HG03175 (cell line): ENCODE measurements around the gene INPP4B.

Source experiments
- ATAC-seq: cut with Tn5 transposase; IDR thresholded peaks from one replicate; pipeline ENCODE4 v1.9.1; 2021; ENCODE audit warnings: mild to moderate bottlenecking, moderate library complexity; ENCODE audit not compliant: unreplicated experiment

INPP4B gene

DNA sequence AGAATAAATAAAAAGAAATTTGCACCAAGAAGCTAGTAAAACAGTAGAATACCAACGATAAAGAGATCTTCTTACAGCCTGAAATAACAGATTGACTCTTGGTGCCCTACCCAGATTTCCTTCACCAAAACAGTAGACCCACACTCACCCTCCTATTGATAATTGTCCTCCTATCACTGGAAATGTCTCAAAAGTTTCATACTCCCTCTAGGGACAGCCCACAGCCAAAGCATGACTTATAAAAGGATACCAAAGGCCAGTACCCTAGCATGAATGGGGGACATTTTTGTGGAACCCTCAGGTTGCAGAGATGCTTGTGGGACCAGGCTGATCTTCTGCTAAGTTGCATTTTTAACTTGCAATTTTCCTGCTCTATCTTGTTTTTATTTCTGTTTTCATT is 104.1 kb downstream of the INPP4B start:
- no peak for ATAC-seq

DNA sequence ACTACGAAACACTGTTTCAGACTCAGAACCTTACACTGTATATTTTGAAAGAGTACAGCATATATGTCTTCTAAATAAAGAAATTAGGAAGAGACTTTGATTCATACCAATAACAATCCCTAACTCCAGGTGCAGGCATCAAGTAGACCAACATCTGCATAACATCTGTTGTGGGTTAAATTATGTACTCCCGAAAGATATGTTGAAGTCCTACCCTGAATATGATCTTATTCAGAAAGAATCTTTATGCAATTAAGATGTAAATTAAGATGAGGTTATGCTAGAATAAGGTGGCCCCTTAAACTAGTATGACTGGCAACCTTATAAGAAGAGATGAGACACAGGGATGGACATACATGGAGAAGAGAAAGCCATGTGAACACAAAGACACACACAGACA is 117.9 kb downstream of the INPP4B start:
- ATAC-seq = no peak

DNA sequence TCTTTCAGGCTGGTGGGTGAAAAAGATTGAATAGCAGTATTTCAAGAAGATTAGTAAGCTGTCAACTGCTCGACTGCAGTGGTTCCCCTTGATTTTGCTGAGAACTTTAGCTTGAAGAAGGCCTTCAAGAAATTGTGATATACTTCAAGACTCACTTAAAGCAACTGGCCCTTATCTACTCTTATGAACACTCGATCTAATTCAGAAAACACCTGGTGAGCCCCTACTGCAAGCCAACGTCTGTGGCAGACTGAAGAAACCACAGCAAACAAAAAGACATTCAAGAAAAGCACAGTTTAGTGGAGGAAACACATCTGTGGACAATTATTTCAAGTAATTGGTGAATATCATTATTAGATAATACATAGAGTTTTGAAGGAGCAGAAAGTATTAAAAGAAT is 119.0 kb downstream of the INPP4B start:
- no peak for ATAC-seq

DNA sequence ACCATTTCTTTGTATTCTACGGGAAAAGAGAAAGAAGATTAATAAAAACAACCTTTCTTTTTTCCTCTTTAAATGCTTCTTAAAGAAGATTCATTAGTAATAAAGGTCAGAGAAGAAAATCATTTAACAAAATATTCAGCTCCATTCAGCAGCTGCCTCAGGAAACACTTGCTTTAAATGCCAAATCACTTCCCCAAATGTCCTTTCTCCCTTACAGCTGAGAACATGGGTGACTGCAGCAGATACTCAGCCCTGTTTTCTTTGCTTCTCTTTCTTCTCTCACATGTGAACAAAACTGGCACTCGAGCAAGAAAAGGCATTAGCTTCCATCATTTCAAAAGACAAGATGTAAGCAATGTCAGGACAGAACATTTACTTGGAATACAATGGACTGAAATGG is 120.2 kb downstream of the INPP4B start:
- ATAC-seq = no peak

DNA sequence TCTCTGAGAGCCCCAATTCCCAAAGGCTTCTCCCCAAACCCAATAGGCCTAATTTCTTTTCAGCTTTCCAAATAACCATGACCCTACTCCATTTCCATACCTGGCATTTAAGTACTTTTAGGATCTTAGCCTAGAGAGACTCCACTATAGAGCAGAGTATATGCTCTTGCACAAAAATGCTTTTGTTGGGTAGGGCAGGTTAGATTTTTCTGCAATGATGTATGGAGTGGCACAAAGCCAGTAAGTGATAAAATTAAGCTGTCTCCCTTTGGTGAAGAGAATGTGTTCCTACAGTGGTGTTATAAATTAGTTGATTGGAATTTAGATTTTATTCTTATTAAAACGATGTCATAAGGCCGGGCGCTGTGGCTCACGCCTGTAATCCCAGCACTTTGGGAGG is 124.9 kb downstream of the INPP4B start:
- no peak for ATAC-seq

DNA sequence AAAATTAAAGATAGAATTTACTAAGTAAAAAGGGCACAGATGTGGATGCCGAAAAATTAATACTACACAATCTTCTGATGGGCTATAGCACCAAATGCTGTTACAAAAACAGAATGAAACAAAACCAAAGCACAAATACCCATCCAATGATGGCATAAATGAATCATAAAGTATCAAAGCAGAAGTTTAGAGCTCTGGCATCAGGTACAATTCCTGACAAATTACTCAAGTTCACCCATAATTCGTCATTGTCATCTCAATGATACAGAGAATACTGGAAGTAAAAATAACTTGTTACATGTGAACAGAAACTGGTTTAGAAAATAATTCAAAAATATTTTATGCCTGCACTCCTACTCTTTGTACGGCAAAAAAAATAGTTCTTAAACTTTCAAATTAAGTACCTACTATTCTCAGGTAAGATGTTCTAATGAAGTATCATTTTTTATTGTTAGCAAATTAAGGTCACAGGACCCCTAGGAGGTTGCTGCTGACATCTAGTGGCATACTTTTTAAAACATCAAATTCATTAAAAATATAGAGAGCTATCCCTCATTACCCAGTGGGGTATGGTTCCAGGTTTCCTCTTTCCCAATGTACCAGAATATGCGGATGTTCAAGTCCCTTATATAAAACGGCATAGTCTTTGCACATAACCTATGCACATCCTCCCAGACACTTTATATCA is 126.1 kb downstream of the INPP4B start:
- no peak for ATAC-seq

DNA sequence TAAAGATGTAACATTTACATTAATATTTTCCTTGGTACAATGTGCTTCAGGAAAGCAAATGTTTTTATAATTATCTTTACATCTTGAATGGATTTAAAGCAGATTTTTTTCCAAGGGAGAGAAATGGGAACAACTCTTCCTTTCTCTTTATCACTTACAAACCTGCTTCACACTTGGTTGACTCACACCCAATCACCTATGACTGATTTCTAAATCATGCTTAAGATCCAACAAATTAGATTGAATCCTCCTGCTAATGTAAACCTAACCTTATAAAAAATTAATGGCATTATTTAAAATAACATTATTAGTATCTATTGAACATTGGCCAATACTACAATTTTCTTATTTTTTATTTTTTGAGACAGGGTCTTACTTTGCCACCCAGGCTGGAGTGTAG is 127.1 kb downstream of the INPP4B start:
- ATAC-seq = no peak

DNA sequence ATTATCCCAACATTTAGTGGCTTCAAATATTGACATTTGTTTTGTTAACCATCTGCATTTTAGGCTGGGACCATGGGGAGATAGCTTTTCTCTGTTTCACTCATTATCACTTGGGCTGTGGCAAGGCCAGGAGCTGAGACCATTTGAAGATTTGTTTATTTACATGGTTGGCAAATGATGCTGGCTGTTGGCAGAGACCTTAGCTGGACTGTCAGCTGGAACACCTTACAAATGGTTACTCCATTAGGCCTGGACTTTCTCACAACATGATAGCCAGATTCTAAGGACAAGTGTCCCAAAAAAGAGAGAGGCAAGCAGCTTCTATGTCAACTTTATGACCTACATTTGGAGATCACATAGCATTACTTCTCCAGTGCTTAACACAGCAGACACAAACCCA is 130.4 kb downstream of the INPP4B start:
- ATAC-seq = no peak

DNA sequence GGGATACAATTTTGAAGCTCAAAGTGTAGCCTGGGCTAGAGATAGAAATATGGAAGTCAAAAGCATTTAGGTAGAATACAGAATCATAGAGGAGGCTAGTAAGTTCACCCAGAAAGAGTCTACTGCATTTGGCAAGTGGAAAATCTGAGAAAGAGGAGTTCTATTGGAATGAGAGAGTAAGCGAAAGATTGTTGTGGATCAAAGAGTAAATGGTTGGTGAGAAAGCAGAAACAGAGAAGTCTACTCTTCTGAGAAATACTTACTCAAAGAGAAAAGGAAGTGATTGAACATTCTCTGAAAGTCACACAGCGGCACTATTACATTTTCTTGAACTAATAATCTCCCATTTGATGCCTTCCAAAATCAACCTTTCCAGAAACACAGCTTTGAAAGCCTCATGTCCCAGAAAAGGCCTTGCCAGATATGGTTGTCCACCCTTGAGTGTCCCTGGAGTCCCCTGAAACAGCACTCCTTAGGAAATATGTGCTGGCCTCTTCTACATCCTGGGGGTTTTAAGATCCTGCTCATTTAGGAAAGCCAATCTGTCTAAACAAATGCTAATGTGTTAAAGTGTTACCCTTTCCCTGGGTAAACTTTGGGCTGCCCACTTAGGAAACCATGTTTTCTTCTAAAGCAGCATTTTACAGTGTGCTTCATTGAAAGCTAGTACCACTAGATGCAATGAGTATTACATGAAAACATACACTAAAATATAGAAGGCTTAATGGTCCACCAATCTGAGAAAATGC is 132.6 kb downstream of the INPP4B start:
- no peak for ATAC-seq

DNA sequence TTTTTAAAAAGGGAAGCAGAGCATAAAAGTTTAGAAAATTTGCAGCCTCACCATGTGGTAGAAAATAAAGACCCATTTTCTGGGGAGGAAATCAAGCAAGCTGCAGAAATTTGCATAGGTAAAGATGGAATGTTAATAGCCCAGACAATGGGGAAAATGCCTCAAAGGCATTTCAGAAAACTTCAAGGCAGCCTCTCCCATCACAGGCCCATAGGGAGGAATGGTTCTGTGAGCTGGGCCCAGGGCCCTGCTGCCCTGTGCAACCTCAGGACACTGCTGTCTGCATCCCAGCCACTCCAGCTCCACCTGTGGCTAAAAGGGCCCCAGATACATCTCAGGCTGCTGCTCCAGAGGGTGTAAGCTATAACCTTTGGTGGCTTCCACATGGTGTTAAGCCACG is 137.9 kb downstream of the INPP4B start:
- no peak for ATAC-seq

DNA sequence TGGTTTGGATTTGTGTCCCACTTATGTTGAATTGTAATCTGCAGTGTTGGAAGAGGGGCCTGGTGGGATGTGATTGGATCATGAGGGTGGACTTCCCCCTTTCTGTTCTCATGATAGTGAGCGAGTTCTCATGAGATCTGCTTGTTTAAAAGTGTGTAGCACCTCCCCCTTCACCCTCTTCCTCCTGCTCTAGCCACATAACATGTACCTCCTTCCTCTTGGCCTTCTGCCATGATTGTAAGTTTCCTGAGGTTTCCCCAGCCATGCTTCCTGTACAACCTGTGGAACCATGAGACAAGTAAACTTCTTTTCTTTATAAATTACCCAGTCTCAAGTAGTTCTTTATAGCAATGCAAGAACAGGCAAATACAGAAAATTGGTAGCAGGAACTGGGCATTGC is 138.7 kb downstream of the INPP4B start:
- no peak for ATAC-seq

DNA sequence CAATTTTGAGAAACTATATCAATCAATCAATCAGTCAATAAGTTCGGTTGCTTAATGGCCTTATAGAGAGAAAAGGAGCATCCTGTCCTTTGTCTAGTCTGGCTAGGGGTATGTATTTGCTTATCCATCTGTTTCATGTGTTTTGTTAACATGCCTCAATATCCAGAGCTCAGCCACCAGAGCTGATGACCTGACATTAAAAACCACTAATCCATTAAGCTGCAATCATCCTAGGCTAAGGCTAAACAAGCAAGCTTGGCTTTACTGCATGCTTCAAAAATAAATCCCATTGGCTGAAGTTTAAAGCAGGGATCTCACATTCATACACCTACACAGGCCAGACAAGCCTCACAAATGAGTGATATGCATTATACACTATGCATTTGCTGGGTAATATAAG is 139.7 kb downstream of the INPP4B start:
- ATAC-seq = no peak

DNA sequence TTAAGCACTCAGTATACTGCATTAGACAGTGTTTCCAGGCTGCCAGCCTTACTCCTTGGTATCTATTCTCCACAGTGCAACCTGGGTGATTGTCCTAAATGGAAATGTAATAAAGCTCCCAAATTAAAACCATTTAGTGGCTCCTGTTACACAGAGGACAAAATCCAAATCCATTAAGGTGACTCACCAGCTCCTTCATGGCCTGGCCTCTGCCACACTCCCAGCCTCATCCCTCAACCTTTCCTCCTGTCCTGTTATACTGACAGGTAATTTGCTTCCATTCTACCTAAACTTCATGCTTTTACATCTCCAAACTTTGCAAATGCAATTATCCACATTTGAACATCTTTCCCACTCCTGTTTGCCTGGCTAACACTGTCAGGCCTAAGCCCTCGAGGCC is 140.3 kb downstream of the INPP4B start:
- ATAC-seq = no peak

DNA sequence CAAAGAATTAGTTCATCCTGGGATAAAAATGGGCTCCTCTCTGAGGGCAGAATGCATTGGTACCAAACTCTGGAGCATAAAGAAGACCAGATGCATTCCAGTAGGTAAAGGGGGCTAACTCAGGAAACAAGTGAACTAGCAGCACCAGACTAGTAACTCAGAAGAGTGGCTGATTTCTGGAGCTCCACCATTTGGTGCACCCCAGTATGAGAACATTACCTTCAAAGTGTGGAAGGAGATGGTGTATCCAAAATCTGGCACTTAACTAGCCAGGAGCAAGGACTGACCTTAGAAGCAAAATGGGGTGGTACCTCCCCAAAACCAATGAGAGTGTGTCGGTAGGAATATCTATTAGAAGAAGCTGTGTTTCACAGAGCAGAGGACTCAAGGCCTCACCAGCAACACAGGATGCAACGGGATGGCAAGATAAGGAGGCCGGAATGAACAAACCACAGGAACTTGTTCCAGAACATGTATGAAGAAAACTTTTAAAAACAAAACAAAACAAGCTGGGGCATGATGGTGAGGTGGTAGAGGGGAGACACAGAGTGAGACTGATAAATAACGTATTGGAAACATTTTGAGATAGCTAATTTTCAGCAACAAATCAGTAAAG is 142.3 kb downstream of the INPP4B start:
- no peak for ATAC-seq

DNA sequence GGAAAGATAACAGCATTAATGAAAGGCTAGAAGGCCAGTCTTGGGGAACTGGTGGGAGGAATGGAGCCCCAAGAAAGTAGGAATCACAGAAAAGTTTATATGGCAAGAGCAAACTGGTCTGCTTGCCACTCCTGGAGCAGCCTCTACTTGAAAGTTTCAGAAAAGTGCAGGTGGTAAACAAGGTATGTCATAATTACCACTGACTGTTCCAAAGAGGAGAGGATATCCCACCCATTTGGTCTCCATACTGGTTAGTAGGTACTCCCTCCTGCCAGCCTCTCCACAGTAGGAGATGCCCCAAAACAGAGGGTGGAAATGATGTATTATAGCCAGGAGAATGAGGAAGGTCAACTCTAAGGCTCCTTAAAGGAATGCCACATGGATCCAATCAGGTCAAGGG is 145.1 kb downstream of the INPP4B start:
- ATAC-seq = no peak

DNA sequence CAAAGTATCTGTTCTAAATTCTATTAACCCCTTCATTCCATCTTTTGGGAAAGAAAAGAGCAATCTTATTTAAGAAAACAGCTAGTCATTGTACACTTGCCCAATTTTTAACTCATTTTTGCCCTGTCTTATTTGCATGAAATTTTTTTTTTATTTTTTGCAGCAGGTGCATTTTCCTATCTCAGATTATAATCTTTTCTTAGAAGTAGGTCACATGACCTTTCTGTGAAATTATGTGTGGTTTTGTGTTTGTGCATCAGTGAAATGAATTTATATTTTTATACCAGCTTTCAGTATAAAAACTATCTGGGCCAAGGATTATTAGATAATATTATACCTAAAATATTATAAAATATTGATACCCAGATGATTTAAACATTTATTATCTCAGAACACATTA is 145.6 kb downstream of the INPP4B start:
- no peak for ATAC-seq

DNA sequence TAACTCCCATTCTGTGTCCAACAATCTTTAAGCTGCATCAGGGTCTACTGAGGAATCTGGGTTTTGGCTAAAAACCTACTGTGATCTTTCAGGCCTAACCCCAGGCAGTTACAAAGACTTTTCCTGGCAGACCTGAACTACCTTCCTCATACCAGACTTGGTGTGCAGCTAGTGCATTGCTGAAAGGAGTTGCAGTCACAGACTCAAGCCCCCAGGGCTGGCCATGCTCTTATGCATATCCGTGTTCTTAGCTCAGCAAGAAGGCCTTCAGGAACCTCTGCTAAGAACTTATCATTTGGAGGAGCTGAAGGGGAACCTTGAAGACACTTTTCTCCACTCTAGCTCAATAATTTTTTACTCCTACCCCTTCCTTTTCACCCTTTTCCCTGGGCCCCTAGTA is 147.5 kb downstream of the INPP4B start:
- no peak for ATAC-seq

DNA sequence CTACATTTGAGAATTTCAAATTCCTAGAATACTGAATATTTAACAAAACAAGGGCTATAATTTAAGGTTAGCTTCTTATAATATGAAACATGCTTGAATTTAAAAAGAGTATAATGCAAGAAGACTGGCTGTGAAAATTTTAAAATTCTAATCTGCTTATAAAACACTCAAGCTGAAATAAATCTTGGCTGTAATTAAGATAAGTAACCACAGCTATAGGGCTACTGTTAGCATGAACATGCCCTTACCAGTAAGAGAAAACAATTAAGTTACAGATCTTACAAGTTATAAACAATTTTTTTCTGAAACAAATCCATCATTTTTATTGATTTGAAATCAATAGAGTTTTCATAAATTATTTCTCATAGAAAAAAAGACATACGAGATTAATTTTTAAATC is 148.2 kb downstream of the INPP4B start:
- ATAC-seq = no peak

DNA sequence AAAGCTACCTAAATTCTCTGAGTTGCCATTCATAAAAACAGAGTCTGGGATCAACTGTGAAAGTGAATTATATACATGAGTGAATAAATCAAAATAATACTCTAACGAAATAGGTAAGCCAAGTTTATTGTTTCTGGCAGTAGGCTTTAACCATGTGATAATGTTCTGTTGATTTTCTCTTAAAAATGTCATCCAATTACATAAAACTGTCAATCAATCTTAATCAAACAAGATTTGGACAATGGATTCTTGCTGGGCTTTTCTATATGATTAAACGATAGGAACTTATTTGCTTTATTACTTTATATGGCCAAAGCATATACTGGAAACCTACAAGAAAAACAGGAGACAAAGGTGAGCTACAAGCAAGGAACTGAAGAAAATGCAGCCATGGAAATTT is 148.8 kb downstream of the INPP4B start:
- no peak for ATAC-seq

DNA sequence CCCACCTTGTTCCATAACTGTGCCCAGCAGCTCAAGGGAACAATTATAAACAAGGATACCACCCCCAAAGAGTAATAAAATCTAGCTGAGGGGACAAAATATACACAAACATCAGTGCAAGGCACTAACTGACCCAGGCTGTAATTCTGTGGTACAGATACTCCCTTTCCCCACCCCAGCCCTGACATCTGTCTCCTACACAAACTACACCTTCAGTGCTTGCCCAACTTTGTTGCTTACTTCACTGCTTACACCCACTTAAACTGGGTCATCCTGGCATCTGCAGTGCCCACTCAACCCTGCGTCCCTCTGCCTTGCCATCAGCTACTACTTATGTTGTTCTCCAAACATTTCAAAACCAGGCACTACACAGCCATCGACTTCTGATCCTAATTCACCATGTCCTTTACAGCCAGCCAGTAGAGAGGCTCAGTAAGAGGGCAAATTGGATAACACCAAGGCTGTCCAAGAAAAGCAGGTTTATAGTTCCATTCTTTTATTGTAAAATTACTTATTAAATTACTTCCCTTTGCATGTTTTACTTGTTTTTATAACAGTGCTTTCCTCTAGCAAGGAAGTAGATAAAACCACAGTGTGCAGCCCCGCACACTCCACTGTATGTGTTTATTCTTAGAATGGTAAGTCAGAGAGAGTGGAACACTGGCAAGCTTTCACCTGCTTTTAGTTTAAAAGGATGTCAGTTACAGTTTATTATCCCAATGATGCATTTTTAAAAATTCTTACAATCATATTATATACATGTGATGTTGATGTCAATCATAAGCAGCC is 149.6 kb downstream of the INPP4B start:
- no peak for ATAC-seq

DNA sequence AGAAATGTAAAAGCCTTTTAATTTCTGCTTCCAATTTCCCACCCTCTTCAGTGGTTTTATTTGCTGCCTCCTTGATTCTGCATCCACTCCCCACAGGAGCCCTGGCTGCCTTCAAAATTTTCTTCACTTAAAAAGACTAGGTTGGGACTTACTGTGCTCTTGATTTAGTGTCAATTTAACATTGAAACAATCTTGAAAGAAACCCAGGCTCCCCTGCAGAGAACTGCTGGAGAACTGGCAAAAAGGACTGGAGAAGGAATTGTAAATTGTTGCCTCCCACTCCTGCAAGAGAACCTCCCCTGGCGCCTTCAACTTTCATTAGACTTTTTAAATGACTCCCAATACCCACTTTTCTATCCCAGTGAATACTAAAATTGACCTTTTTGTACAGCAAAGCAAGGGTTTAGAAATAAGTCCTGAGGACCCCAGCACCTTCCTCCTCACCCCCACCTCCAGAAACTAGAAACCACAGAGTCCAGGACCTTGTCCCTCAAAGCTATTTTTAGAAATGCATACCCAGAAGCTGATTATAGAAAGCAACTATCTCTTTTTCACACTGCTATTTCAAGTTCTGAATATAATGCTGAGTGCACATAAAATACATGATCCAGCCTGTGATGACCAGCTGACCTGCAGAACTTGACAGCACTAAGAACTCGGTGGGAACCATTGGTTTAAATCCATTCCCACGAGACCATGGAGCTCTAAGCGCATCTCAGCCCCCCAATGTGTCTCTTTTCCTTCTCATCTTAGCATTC is 155.5 kb downstream of the INPP4B start:
- no peak for ATAC-seq
